ENCODE measurements around the gene CYP4F2.

- TF ChIP-seq RAD51 (IDR thresholded peaks at IDR 0.05; ENCODE audit: borderline replicate concordance, low read depth) (no peak), ZFX (CRISPR knock-in tag; IDR thresholded peaks at IDR 0.05) (no peak), GABPB1 (CRISPR knock-in tag; IDR thresholded peaks at IDR 0.05) (no peak), CTCF (IDR thresholded peaks at IDR 0.05 in 2 of 3, conservative IDR thresholded peaks at IDR 0.05 in 1 of 3; ENCODE audit: insufficient read depth in 2 of 3, low read depth in 1 of 3, low read length in 3 of 3) (no peak), CBX8 (IDR thresholded peaks at IDR 0.05; ENCODE audit: borderline replicate concordance, extremely low read depth, low read depth, low read length, poor library complexity, severe bottlenecking) (no peak), FOXJ3 (CRISPR knock-in tag; IDR thresholded peaks at IDR 0.05) (no peak), SNIP1 (IDR thresholded peaks at IDR 0.05; ENCODE audit: low read depth) (no peak), ZBTB7A (IDR thresholded peaks at IDR 0.05; ENCODE audit: borderline replicate concordance, control insufficient read depth, low read depth, low read length) (no peak)
Measured at GRCh38 chr19:15864824-15865223, 33.0 kb downstream of the CYP4F2 start.

All from K562 (cell line).